Uterus (tissue), 4 donors: ENCODE measurements around the gene RREB1. TPM values are rescaled to one million over a fixed set of nuclear protein-coding genes. Genes with fewer than 3 reads are reported as not detected.

Experiments
- DNase-seq, 2 donors: peaks; one replicate each; pipeline ENCODE4 v3.0.0-alpha.2; 2019 to 2020
- H3K27ac ChIP-seq, 2 donors: fragments of 200-600 bp; sonication (generic); 1 replicate in 1 of 2; 2 replicates in 1 of 2; pipeline ENCODE4 v1.5.1; 2016 to 2018
- H3K27me3 ChIP-seq, 2 donors: fragments of 200-600 bp; sonication (generic); one replicate each; pipeline ENCODE4 v1.5.1; 2018 to 2019; ENCODE audit warnings: control low read depth in 1 of 2
- H3K36me3 ChIP-seq, 2 donors: fragments of 200-600 bp; sonication (generic); one replicate each; pipeline ENCODE4 v1.5.1; 2019; ENCODE audit warnings: control low read depth in 1 of 2
- H3K4me1 ChIP-seq, 2 donors: fragments of 200-600 bp; sonication (generic); one replicate each; pipeline ENCODE4 v1.5.1; 2018 to 2019; ENCODE audit warnings: control low read depth in 1 of 2
- H3K4me3 ChIP-seq, 2 donors: fragments of 200-600 bp; sonication (generic); 1 replicate in 1 of 2; 2 replicates in 1 of 2; pipeline ENCODE4 v1.5.1; 2018 to 2019; ENCODE audit warnings: mild to moderate bottlenecking in 1 of 2
- H3K9me3 ChIP-seq, 2 donors: fragments of 200-600 bp; sonication (generic); one replicate each; pipeline ENCODE4 v1.5.1; 2019; ENCODE audit warnings: control low read depth in 1 of 2
- CTCF ChIP-seq, 4 experiments: fragments of 200-600 bp in 2 of 4; fragments of 450-650 bp in 2 of 4; sonication (generic) in 2 of 4; IDR thresholded peaks; one replicate each; pipeline ENCODE4 v1.5.1; 2016 to 2019; ENCODE audit warnings: antibody characterized with exemption in 4 of 4, mild to moderate bottlenecking in 2 of 4, moderate library complexity in 1 of 4
- POLR2A ChIP-seq, 2 donors: fragments of 450-650 bp; IDR thresholded peaks; one replicate each; pipeline ENCODE4 v1.6.1; 2016; ENCODE audit warnings: antibody characterized with exemption in 2 of 2, mild to moderate bottlenecking in 1 of 2, moderate library complexity in 1 of 2
- intact Hi-C: fragments of 100-400 bp; cut with DNase I; formaldehyde crosslinking; loops from one replicate; pipeline ENCODE4 v1.15.1; 2023; ENCODE audit warnings: low total_unique reads
- total RNA-seq, 4 donors: library from RNA; depleted of rRNA in 3 of 4; stranded (reverse); fragments of >200 nt in 3 of 4; gene quantifications; one replicate each; pipeline versions ENCODE4 v1.1.0 to v1.2.4, GENCODE V29; 2014 to 2023
- donor health status: DM: yes; HTN: yes; CAD: no.

The RREB1 gene
- total RNA-seq, 4 donors from 2014 or later = 15.1 to 65.9 (median 22.7) TPM

GRCh38 chr6:7250812-7251211, 143.1 kb downstream of the RREB1 start:
- intact Hi-C loops = no loop called here
- Histone ChIP-seq H3K36me3 (no peaks in the 10 kb centered on the region), H3K4me3 (no peak overlapping the region), H3K27me3 (no peaks in the 10 kb centered on the region), H3K4me1 (no peaks in the 10 kb centered on the region), H3K27ac (no peak overlapping the region), H3K9me3 (no peaks in the 10 kb centered on the region)
- DNase-seq = no peak
- no peak for TF ChIP-seq POLR2A (IDR thresholded peaks at IDR 0.05)

GRCh38 chr6:7251646-7252260, 144.0 kb downstream of the RREB1 start:
- Histone ChIP-seq H3K4me3 (no peak overlapping the region), H3K36me3 (no peaks in the 10 kb centered on the region), H3K9me3 (no peaks in the 10 kb centered on the region), H3K4me1 (no peaks in the 10 kb centered on the region), H3K27me3 (no peaks in the 10 kb centered on the region), H3K27ac (no peak overlapping the region)
- DNase-seq = no peak
- TF ChIP-seq POLR2A (IDR thresholded peaks at IDR 0.05) (no peak), CTCF (IDR thresholded peaks at IDR 0.05) (no peak)
- intact Hi-C loops = no loop called here

GRCh38 chr6:7252390-7252789, 144.6 kb downstream of the RREB1 start:
- Histone ChIP-seq H3K27ac (no peak overlapping the region), H3K36me3 (no peaks in the 10 kb centered on the region), H3K4me1 (no peaks in the 10 kb centered on the region), H3K27me3 (no peaks in the 10 kb centered on the region), H3K4me3 (no peak overlapping the region), H3K9me3 (no peaks in the 10 kb centered on the region)
- TF ChIP-seq CTCF (IDR thresholded peaks at IDR 0.05) (no peak), POLR2A (IDR thresholded peaks at IDR 0.05) (no peak)
- intact Hi-C loops = no loop called here
- no peak for DNase-seq

GRCh38 chr6:7254980-7255835, 147.4 kb downstream of the RREB1 start:
- TF ChIP-seq POLR2A (IDR thresholded peaks at IDR 0.05) = no peak
- no peak for TF ChIP-seq CTCF (IDR thresholded peaks at IDR 0.05)
- H3K36me3 ChIP-seq = no peaks in the 10 kb centered on the region
- H3K4me1 ChIP-seq = no peaks in the 10 kb centered on the region
- H3K27ac ChIP-seq = no peak overlapping the region
- H3K9me3 ChIP-seq = no peaks in the 10 kb centered on the region
- no peaks in the 10 kb centered on the region for H3K27me3 ChIP-seq
- no peak overlapping the region for H3K4me3 ChIP-seq
- no peak for DNase-seq
- intact Hi-C loops = no loop called here

- Histone ChIP-seq H3K36me3 (no peaks in the 10 kb centered on the region), H3K4me3 (no peak overlapping the region), H3K9me3 (no peaks in the 10 kb centered on the region), H3K27ac (no peak overlapping the region), H3K4me1 (no peaks in the 10 kb centered on the region), H3K27me3 (no peaks in the 10 kb centered on the region)
- intact Hi-C loops = no loop called here
- DNase-seq = no peak
- TF ChIP-seq CTCF (IDR thresholded peaks at IDR 0.05) (no peak), POLR2A (IDR thresholded peaks at IDR 0.05) (no peak)
These were observed 148.2 kb downstream of the RREB1 start for GRCh38 chr6:7255918-7256317.
